ENCODE measurements around the gene NRSN2. TPM values are rescaled to one million over a fixed set of nuclear protein-coding genes. Genes with fewer than 3 reads are reported as not detected.
A peak's percentile ranks its signal among the peaks of the same experiment; 100 is the strongest.

The NRSN2 gene
- total and polyA plus RNA-seq, 2 of the 4 experiments (the other 2 are of a cell fraction): 9.9 to 101 TPM

GRCh38 chr20:375265-375889 is 28.5 kb downstream of the NRSN2 start:
- peaks cover 21% of the 10 kb centered on the region for H3K4me1 ChIP-seq (ENCODE audit: control insufficient read depth, insufficient read depth, low read length)
- no peak overlapping the region for H2BK120ac ChIP-seq (ENCODE audit: low read depth, low read length)
- no peak overlapping the region for H3K14ac ChIP-seq (replicated peaks; ENCODE audit: low read depth, low read length)
- H3K4ac ChIP-seq (ENCODE audit: low read depth, low read length): no peak overlapping the region
- H3K27me3 ChIP-seq (ENCODE audit: control insufficient read depth, insufficient read depth, low read length): no peaks in the 10 kb centered on the region
- H2BK15ac ChIP-seq (ENCODE audit: low read depth, low read length): no peak overlapping the region
- dilution Hi-C loops (cut with HindIII; ENCODE audit: low sequenced_read_pairs, unreplicated experiment): no loop called here
- in situ Hi-C loops (cut with MboI; ENCODE audit: low sequenced_read_pairs): no loop called here
- H4K91ac ChIP-seq (ENCODE audit: insufficient read depth, low read depth, low read length): no peak overlapping the region
- H2BK20ac ChIP-seq (ENCODE audit: low read depth, low read length): no peak overlapping the region
- H3K23ac ChIP-seq (ENCODE audit: low read depth, low read length): no peak overlapping the region
- TF ChIP-seq CEBPB (IDR thresholded peaks at IDR 0.05; ENCODE audit: low read depth, low read length) (no peak), BHLHE40 (IDR thresholded peaks at IDR 0.05; ENCODE audit: low read depth, low read length) (no peak), CHD1 (IDR thresholded peaks at IDR 0.05; ENCODE audit: low read depth, low read length) (no peak), FOS (IDR thresholded peaks at IDR 0.05; ENCODE audit: low read depth, low read length) (no peak)
- TF ChIP-seq, protein P1, sequence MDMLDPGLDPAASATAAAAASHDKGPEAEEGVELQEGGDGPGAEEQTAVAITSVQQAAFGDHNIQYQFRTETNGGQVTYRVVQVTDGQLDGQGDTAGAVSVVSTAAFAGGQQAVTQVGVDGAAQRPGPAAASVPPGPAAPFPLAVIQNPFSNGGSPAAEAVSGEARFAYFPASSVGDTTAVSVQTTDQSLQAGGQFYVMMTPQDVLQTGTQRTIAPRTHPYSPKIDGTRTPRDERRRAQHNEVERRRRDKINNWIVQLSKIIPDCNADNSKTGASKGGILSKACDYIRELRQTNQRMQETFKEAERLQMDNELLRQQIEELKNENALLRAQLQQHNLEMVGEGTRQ (IDR thresholded peaks at IDR 0.05; ENCODE audit: low read depth, low read length): no peak
- no peaks in the 10 kb centered on the region for H4K20me1 ChIP-seq (ENCODE audit: insufficient read depth, low read length)
- ATAC-seq (ENCODE audit: low read depth) (no peak), DNase-seq (no peak)
- no TSS peak for BruUV-seq (replicated peaks)
- WGBS, 2 experiments (ENCODE audit: extremely low coverage in 2 of 2, insufficient read length in 1 of 2): 89% methylated on average over 5 of the region's 10 CpGs; no CpG with 5 or more reads in 1 of the 2 experiments
- no peaks in the 10 kb centered on the region for H3K9me3 ChIP-seq (ENCODE audit: control insufficient read depth, insufficient read depth, low read length)
- H3K18ac ChIP-seq (ENCODE audit: low read depth, low read length): no peak overlapping the region
- no peak overlapping the region for H4K5ac ChIP-seq (ENCODE audit: low read depth, low read length)
- H3K4me2 ChIP-seq (ENCODE audit: low read depth, low read length): no peak overlapping the region
- H3K79me1 ChIP-seq (ENCODE audit: low read depth in 1 of 2, low read length in 2 of 2): peaks cover 0 to 12% of the 10 kb centered on the region in 2 experiments; a peak in 2 of 4 replicates
- H3K9me1 ChIP-seq (ENCODE audit: insufficient read depth, low read length): peaks cover 26% of the 10 kb centered on the region
- POLR2A ChIA-PET (ENCODE audit: unreplicated experiment): no interaction called here
- H2BK5ac ChIP-seq (ENCODE audit: low read depth, low read length, poor library complexity, severe bottlenecking): no peak overlapping the region
- H3K9ac ChIP-seq (ENCODE audit: low read depth, low read length): no peak overlapping the region
- no peak overlapping the region for H2AFZ ChIP-seq (replicated peaks; ENCODE audit: low read length, poor library complexity)
- CTCF ChIA-PET: no interaction called here
- peak overlapping the region; percentile 60 for H2AK9ac ChIP-seq (replicated peaks; ENCODE audit: low read depth, low read length, poor library complexity)
- no peaks in the 10 kb centered on the region for H3K36me3 ChIP-seq (ENCODE audit: control insufficient read depth, insufficient read depth, low read length)
- intact Hi-C loops (cut with micrococcal nuclease): no loop called here
- H4K8ac ChIP-seq (ENCODE audit: low read depth in 2 of 2, low read length in 2 of 2): no peak overlapping the region
- H3K27ac ChIP-seq (ENCODE audit: insufficient read depth, low read length): no peak overlapping the region
- no peak overlapping the region for H3K56ac ChIP-seq (ENCODE audit: extremely low read depth, insufficient read depth, low read length)
- H2AK5ac ChIP-seq (ENCODE audit: low read depth, low read length): no peak overlapping the region; the same call in 1 of the 2 replicates
- no peak overlapping the region for H3K4me3 ChIP-seq (ENCODE audit: insufficient read depth, low read depth, low read length)

Measured in IMR-90 (cell line).